Neural cell (in vitro differentiated cells): ENCODE results near the gene DCBLD2. TPM values are rescaled to one million over a fixed set of nuclear protein-coding genes. Genes with fewer than 3 reads are reported as not detected.

Source experiments
- H2AFZ ChIP-seq: fragments of 200-600, 300-800 bp; sonication (generic), shearing (Covaris generic); 2 replicates; pipeline ENCODE4 v1.6.0; 2014; ENCODE audit warnings: low read depth, mild to moderate bottlenecking, antibody characterized with exemption, low read length, moderate library complexity
- H3F3A ChIP-seq: fragments of 200-600 bp; shearing (Covaris generic); 2 replicates; pipeline ENCODE4 v1.6.1; 2016; ENCODE audit warnings: mild to moderate bottlenecking, moderate library complexity, mixed read lengths, antibody characterized with exemption, low read length; ENCODE audit not compliant: insufficient read depth, poor library complexity, severe bottlenecking
- H3K27ac ChIP-seq: fragments of 200-600, 300-800 bp; sonication (generic), shearing (Covaris generic); 2 replicates; pipeline ENCODE4 v1.5.1; 2014; ENCODE audit warnings: mild to moderate bottlenecking, low read length, moderate library complexity
- H3K27me3 ChIP-seq: fragments of 300-800, 200-600 bp; sonication (generic), shearing (Covaris generic); 2 replicates; pipeline ENCODE4 v1.6.0; 2014; ENCODE audit warnings: mild to moderate bottlenecking, low read depth, low read length, moderate library complexity; ENCODE audit not compliant: insufficient read depth
- H3K36me3 ChIP-seq: fragments of 300-800, 200-600 bp; sonication (generic), shearing (Covaris generic); 2 replicates; pipeline ENCODE4 v1.5.1; 2014; ENCODE audit warnings: mild to moderate bottlenecking, antibody characterized with exemption, low read length, moderate library complexity; ENCODE audit not compliant: insufficient read depth
- H3K4me2 ChIP-seq: fragments of 300-800, 200-600 bp; sonication (generic), shearing (Covaris generic); 2 replicates; pipeline ENCODE4 v1.6.0; 2014; ENCODE audit warnings: mild to moderate bottlenecking, low read length
- H3K4me3 ChIP-seq: fragments of 300-800, 200-600 bp; sonication (generic), shearing (Covaris generic); 2 replicates; pipeline ENCODE4 v1.5.1; 2014; ENCODE audit warnings: mild to moderate bottlenecking, low read length, moderate library complexity
- H3K79me2 ChIP-seq: fragments of 200-600 bp; shearing (Covaris generic); replicated peaks from 2 replicates; pipeline ENCODE4 v1.6.0; 2014; ENCODE audit warnings: mild to moderate bottlenecking, low read length, moderate library complexity; ENCODE audit not compliant: insufficient read depth
- H3K9ac ChIP-seq: fragments of 300-800, 200-600 bp; sonication (generic), shearing (Covaris generic); 2 replicates; pipeline ENCODE4 v1.6.1; 2016; ENCODE audit warnings: mild to moderate bottlenecking, low read length, mixed read lengths
- H3K9me2 ChIP-seq: fragments of 200-600 bp; shearing (Covaris generic); 2 replicates; pipeline ENCODE4 v1.6.1; 2016; ENCODE audit warnings: mild to moderate bottlenecking, low read length, mixed read lengths; ENCODE audit not compliant: insufficient read depth
- H3K9me3 ChIP-seq: fragments of 200-600, 300-800 bp; sonication (generic), shearing (Covaris generic); 2 replicates; pipeline ENCODE4 v1.6.1; 2016; ENCODE audit warnings: mild to moderate bottlenecking, mixed run types, low read length, moderate library complexity, mixed read lengths
- H4K20me1 ChIP-seq: fragments of 200-600 bp; shearing (Covaris generic); 2 replicates; pipeline ENCODE4 v1.6.1; 2016; ENCODE audit warnings: mild to moderate bottlenecking, mixed run types; ENCODE audit not compliant: insufficient read depth
- EP300 ChIP-seq: fragments of 450-650 bp; conservative IDR thresholded peaks from 2 replicates; pipeline ENCODE4 v1.6.1; 2014; ENCODE audit warnings: antibody characterized with exemption, mild to moderate bottlenecking, moderate library complexity; ENCODE audit not compliant: poor library complexity, severe bottlenecking
- EZH2 ChIP-seq: fragments of 200-600, 300-800 bp; shearing (Covaris generic), sonication (generic); IDR thresholded peaks from 2 replicates; pipeline ENCODE4 v1.6.1; 2014; ENCODE audit warnings: antibody characterized with exemption, low read length, borderline replicate concordance, mild to moderate bottlenecking; ENCODE audit not compliant: insufficient read depth, poor library complexity, severe bottlenecking
- MXI1 ChIP-seq: fragments of 450-650 bp; conservative IDR thresholded peaks from 2 replicates; pipeline ENCODE4 v1.6.1; 2014; ENCODE audit warnings: antibody characterized with exemption, mild to moderate bottlenecking; ENCODE audit not compliant: poor library complexity, severe bottlenecking
- POLR2AphosphoS5 ChIP-seq: IDR thresholded peaks from 2 replicates; pipeline ENCODE4 v1.6.1; 2012
- RAD21 ChIP-seq: fragments of 450-650 bp; conservative IDR thresholded peaks from 2 replicates; pipeline ENCODE4 v1.6.1; 2014; ENCODE audit warnings: antibody characterized with exemption, mild to moderate bottlenecking, moderate library complexity
- SMC3 ChIP-seq: fragments of 450-650 bp; conservative IDR thresholded peaks from 2 replicates; pipeline ENCODE4 v1.6.1; 2014; ENCODE audit warnings: antibody characterized with exemption, mild to moderate bottlenecking, moderate library complexity; ENCODE audit not compliant: poor library complexity
- TAF1 ChIP-seq: IDR thresholded peaks from 2 replicates; pipeline ENCODE4 v1.6.1; 2012; ENCODE audit warnings: low read depth
- polyA plus RNA-seq: library from polyadenylated mRNA; depleted of rRNA; stranded (reverse); fragments of >200 nt; gene quantifications from 2 replicates; pipeline ENCODE4 v1.2.3, GENCODE V29; 2014
- TF ChIP-seq, protein P1 (sequence below): fragments of 450-650 bp; IDR thresholded peaks from 2 replicates; pipeline ENCODE4 v1.5.1; 2014; ENCODE audit warnings: antibody characterized with exemption, mild to moderate bottlenecking, moderate library complexity; ENCODE audit not compliant: poor library complexity, severe bottlenecking
- TF ChIP-seq, protein P2 (sequence below): IDR thresholded peaks from 2 replicates; pipeline ENCODE4 v1.6.1; 2012; ENCODE audit warnings: borderline replicate concordance

Gene DCBLD2
- polyA plus RNA-seq, 1 donor from 2014 or later: 69.0 TPM

DNA sequence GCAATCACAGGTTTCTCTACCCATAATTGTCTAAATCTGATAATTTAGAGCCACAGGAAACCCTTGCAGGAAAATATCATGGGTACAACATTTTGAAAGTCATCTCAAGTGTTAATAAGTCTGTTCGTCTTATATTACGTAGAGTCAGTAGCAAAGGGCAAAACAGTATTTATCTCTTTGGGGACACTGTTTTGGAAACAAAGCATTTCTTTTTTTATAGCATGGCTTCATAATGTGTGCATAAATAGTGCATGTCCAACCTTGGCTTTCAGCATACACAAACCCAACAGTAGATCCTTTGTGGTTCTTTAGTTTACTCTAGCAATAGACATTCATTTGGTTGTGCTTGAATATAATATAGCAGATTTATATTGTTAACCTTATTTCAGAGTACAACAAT lies 114.3 kb downstream of the DCBLD2 start:
- no peaks in the 10 kb centered on the region for H3K36me3 ChIP-seq
- H3F3A ChIP-seq: no peaks in the 10 kb centered on the region
- TF ChIP-seq MXI1 (no peak), SMC3 (no peak), TAF1 (no peak), POLR2AphosphoS5 (no peak), EP300 (no peak), EZH2 (no peak), RAD21 (no peak)
- TF ChIP-seq, protein P1, sequence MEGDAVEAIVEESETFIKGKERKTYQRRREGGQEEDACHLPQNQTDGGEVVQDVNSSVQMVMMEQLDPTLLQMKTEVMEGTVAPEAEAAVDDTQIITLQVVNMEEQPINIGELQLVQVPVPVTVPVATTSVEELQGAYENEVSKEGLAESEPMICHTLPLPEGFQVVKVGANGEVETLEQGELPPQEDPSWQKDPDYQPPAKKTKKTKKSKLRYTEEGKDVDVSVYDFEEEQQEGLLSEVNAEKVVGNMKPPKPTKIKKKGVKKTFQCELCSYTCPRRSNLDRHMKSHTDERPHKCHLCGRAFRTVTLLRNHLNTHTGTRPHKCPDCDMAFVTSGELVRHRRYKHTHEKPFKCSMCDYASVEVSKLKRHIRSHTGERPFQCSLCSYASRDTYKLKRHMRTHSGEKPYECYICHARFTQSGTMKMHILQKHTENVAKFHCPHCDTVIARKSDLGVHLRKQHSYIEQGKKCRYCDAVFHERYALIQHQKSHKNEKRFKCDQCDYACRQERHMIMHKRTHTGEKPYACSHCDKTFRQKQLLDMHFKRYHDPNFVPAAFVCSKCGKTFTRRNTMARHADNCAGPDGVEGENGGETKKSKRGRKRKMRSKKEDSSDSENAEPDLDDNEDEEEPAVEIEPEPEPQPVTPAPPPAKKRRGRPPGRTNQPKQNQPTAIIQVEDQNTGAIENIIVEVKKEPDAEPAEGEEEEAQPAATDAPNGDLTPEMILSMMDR: no peak
- TF ChIP-seq, protein P2, sequence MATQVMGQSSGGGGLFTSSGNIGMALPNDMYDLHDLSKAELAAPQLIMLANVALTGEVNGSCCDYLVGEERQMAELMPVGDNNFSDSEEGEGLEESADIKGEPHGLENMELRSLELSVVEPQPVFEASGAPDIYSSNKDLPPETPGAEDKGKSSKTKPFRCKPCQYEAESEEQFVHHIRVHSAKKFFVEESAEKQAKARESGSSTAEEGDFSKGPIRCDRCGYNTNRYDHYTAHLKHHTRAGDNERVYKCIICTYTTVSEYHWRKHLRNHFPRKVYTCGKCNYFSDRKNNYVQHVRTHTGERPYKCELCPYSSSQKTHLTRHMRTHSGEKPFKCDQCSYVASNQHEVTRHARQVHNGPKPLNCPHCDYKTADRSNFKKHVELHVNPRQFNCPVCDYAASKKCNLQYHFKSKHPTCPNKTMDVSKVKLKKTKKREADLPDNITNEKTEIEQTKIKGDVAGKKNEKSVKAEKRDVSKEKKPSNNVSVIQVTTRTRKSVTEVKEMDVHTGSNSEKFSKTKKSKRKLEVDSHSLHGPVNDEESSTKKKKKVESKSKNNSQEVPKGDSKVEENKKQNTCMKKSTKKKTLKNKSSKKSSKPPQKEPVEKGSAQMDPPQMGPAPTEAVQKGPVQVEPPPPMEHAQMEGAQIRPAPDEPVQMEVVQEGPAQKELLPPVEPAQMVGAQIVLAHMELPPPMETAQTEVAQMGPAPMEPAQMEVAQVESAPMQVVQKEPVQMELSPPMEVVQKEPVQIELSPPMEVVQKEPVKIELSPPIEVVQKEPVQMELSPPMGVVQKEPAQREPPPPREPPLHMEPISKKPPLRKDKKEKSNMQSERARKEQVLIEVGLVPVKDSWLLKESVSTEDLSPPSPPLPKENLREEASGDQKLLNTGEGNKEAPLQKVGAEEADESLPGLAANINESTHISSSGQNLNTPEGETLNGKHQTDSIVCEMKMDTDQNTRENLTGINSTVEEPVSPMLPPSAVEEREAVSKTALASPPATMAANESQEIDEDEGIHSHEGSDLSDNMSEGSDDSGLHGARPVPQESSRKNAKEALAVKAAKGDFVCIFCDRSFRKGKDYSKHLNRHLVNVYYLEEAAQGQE: no peak

DNA sequence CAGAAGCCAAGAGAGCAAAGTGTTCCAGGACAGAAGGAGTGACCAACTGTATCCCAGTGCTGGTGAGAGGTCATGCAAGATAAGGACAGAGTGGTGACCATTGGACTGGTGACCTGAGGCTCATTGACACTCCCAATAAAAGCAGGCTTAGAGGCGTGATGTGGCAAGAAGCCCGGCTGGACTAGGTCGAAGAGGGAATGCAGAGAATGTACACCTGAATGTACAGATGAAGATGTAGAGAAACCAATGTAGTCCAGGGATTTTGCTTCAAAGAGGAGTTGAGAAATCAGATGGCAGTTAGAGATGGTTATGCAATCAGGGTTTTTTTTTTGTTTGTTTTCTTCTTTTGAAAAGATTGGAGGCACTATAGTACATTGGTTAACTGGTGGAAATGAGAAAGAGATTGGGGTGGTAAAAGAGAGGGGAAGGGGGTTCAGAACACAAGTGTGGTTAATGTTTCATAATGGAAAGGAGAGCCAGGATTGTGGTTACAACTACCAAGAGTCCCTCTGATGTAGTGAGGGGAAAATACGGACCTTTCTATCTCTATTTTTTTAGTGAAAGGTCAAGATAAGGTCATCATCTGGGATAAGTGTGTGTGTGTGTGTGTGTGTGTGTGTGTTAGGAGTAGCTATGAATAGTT lies 115.0 kb downstream of the DCBLD2 start:
- no peak overlapping the region for H3K4me3 ChIP-seq
- no peaks in the 10 kb centered on the region for H3F3A ChIP-seq
- H3K9ac ChIP-seq: no peak overlapping the region
- H3K27ac ChIP-seq: no peak overlapping the region
- no peaks in the 10 kb centered on the region for H3K36me3 ChIP-seq
- no peaks in the 10 kb centered on the region for H3K9me2 ChIP-seq
- H3K27me3 ChIP-seq: no peaks in the 10 kb centered on the region
- no peaks in the 10 kb centered on the region for H3K79me2 ChIP-seq
- no peaks in the 10 kb centered on the region for H4K20me1 ChIP-seq
- no peak overlapping the region for H3K4me2 ChIP-seq
- H2AFZ ChIP-seq: no peak overlapping the region
- TF ChIP-seq SMC3 (no peak), EZH2 (no peak), TAF1 (no peak), EP300 (no peak), MXI1 (no peak)
- H3K9me3 ChIP-seq: no peaks in the 10 kb centered on the region

More for the DNA sequence above, 114.3 kb downstream of the DCBLD2 start:
- Histone ChIP-seq H3K4me2 (no peak overlapping the region), H3K27me3 (no peaks in the 10 kb centered on the region), H3K9me2 (no peaks in the 10 kb centered on the region), H2AFZ (no peak overlapping the region), H3K27ac (no peak overlapping the region), H3K9ac (no peak overlapping the region), H3K79me2 (no peaks in the 10 kb centered on the region), H3K4me3 (no peak overlapping the region), H4K20me1 (no peaks in the 10 kb centered on the region), H3K9me3 (no peaks in the 10 kb centered on the region)
